Measurements from ENCODE around the gene PCNX2. TPM values are rescaled to one million over a fixed set of nuclear protein-coding genes. Genes with fewer than 3 reads are reported as not detected.
"Not testable (repeated sequence)": the region's sequence is repeated elsewhere in the genome, so short reads cannot be mapped to it uniquely, and the experiment has no call there.

The PCNX2 gene
- total RNA-seq, 2 donors from 2014 or later = 5.7 to 9.8 TPM

DNA sequence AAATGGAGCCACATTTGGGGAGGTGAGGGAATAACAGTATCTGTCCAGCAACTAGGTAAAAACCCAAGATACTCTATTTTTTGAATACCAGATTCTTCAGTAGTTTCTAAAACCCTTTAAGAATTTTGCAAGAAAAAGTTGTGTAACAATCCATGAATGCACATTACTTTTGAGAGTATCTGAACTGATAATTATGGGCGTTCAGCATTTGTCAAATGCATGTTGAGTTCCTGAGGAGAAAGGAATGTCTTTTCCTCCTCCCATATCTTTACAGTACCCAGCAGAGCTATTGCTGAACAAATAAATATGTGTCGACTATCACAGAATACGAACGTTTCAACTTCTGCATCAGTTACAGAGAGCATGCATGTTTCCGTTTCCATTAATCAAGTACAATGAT lies 104.5 kb downstream of the PCNX2 start:
- DNase-seq (no peak), ATAC-seq (no peak)

GRCh38 chr1:233189526-233189925 lies 106.0 kb downstream of the PCNX2 start:
- ATAC-seq (no peak), DNase-seq (no peak)
- intact Hi-C loops (cut with DNase I, micrococcal nuclease) = no loop called here

More for the DNA sequence above, 104.5 kb downstream of the PCNX2 start:
- intact Hi-C loops (cut with DNase I, micrococcal nuclease) = no loop called here

GRCh38 chr1:233188061-233188460 lies 107.5 kb downstream of the PCNX2 start:
- ATAC-seq (no peak), DNase-seq (no peak)
- intact Hi-C loops (cut with DNase I, micrococcal nuclease) = no loop called here

DNA sequence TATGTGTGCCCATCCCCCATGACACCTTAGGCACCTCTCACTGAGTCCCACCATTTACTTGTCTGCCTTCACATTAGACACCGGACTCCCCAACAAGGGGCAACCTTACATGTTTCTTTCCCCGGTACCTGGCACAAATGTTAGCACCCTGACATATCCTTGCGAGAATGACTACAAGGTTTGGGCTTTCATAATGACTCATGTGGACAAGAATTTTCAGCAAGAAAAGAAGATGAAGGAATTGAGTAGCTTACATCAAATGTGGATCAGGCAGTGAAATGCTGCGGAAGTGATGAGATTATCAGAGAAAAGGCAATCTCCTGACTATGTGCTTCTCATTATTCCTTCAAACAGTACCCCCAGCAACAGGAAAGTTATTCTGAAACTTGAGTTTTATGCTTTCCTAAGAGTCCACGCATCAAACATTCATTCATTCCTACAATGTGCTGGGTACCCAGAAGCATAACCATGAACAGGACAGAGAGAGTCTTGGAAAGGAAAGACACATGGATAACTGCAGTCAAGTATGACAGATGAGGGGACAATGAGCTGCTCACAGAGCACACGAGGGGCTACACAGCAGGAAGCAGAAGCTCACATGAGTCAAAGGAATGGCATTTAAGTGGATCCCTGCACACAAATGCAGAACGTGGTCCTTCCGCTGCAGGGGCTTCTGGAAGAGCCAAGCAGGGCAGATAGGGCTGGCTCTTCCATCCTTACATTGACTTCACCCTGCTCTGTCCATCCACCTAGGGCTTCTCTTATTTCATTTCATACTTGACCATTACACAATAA lies 112.1 kb downstream of the PCNX2 start:
- intact Hi-C loops (cut with DNase I, micrococcal nuclease) = no loop called here
- DNase-seq (no peak), ATAC-seq (no peak)

- DNase-seq = no peak
- intact Hi-C loops (cut with DNase I, micrococcal nuclease) = no loop called here
- no peak for ATAC-seq
Measured at GRCh38 chr1:233182587-233182986, 112.9 kb downstream of the PCNX2 start.

DNA sequence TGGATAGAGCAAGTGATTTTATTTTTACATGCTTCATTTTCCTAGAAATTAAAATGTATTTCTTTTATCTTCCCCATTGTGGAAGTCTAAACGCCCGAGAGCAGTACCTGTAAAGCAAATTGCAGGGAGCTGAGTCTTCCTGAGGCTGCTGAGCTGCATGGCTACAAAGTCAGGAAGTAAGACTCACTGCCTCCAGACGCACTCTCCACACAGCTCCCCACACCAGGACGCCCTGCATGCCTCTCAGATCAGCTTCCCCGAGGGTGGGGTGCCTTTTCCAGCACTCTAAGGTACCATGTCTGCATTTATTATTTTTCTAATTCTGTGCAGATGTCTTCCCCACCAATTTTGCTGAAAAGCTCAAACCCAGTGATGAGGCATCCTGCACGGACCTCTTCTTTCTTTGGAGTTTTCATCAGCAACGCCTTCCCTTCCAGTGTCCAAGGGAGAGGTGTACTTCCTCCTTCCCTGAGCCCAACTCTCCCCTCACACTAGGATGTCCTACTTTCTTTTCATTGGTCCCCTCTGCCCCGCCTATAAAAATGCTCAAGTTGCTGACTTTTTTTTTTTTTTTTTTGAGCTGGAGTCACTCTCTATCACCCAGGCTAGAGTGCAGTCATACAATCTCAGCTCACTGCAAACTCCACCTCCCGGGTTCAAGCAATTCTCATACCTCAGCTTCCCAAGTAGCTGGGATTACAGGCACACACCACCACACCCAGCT lies 114.7 kb downstream of the PCNX2 start:
- intact Hi-C loops (cut with DNase I, micrococcal nuclease) = no loop called here
- ATAC-seq = no peak
- no peak for DNase-seq

DNA sequence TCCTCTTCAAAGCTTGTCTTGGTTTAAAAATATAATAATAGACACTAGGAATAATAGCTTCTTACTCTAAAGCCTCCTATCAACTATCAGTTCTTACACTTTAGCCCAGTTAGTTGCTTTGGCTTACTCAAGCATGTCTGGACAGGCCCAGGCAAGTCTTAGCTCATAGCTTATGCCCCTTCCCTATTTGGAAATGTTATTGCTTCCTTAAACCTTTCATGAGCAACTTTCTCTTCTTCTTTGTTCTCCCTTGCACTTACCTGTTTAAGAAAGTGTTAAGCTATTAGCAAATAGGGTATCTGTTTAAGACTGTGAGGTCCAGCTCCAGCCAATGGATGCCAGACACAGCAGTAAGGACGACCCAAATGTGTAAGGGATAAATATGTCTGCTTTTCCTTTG lies 115.9 kb downstream of the PCNX2 start:
- DNase-seq; ATAC-seq; intact Hi-C loops (cut with DNase I, micrococcal nuclease): not testable (repeated sequence)

DNA sequence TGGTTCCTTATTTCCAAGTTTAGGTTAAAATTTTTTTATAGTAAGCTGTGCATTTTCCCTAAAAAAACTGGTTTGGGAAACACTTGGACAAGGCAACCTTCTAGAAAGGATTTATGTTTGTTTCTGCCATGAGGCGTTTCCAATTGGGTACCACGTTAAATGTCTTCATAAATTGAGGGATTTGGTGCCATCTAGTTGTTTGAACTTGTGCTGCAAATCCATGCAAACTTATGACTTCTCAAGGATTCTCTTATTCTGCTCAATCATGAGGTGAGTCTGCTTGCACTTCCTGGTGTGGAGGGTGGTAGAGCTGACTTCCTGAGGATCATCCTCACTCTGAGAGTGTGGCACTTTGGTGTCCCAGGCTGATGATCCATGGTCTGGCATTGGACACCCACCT lies 123.3 kb downstream of the PCNX2 start:
- intact Hi-C loops (cut with DNase I, micrococcal nuclease) = no loop called here
- peak; percentile 74 for ATAC-seq
- DNase-seq = no peak

DNA sequence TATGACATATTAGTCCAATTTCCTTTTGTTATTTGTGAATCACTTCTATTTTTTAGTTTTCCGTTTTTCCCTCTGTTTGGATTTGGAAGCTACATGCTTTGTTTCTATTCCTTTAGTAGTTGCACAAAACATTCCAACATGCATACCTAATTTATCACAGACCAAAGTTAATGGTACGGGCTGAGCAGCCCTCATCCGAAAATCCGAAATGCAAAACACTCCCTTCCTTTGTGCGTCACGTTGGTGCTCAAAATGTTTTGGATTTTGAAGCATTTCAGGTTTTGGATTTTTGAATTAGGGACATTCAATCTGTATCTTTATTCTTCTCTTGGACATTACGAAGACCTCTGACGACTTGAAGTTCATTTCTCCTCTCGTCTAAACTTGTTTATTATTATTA lies 124.8 kb downstream of the PCNX2 start:
- ATAC-seq = no peak
- no peak for DNase-seq
- intact Hi-C loops (cut with DNase I, micrococcal nuclease) = no loop called here

DNA sequence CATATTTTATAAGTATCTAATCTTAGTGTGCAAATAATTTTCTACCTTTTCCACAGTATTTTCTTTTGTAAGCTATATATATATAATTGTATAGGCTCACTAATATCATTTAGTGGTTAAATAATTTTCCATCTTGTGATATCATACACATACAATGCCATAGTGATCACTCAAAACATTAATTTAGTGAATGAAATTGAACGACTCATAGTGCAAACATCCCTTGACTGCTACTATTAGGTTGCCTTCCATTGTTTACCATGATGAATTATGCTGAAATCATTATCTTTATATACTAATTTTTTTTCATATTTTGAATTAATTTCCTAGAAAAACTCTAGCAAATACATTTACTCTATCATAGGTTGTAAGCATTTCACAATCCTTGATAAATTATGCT lies 127.1 kb downstream of the PCNX2 start:
- ATAC-seq = no peak
- intact Hi-C loops (cut with DNase I, micrococcal nuclease) = no loop called here

GRCh38 chr1:233166896-233167295 lies 128.6 kb downstream of the PCNX2 start:
- intact Hi-C loops (cut with DNase I, micrococcal nuclease) = no loop called here
- DNase-seq = no peak
- ATAC-seq = no peak

More for the DNA sequence above, 127.1 kb downstream of the PCNX2 start:
- no peak for DNase-seq

DNA sequence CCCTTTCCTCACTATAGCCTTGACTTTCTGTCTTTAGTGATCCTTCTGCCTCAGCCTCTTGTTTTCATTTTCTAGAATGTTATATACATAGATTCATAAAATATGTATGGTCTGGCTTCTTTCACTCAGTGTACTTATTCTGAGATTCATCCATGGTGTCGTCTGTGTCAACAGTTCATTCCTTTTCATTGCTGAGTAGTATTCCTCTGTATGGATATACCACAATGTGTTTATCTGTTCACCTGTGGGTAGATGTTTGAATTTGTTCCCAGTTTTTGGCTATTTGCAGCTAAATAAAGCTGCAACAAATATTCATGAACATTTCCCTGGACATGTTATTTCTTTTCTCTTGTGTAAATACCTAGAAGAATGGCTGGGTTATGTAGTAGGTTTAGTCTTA lies 131.8 kb downstream of the PCNX2 start:
- DNase-seq (no peak), ATAC-seq (no peak)
- intact Hi-C loops (cut with DNase I, micrococcal nuclease) = no loop called here

DNA sequence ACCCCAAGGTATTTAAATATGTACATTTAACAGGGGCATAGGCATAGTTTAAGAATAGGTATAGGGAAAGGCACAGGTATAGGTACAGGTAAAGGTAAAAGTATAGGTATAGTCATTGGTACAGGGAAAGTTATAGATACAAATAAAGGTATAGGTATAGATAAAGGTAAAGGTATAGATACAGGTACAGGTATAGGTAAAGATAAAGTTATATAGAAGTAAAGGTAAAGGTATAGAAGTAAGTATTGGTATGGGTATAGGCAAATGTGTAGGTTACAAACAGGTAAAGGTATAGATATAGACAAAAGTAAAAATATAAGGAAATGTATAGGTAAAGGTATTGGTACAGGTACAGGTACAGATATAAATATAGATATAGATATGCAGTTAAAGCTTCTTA lies 137.2 kb downstream of the PCNX2 start:
- intact Hi-C loops (cut with DNase I, micrococcal nuclease) = no loop called here
- no peak for DNase-seq
- ATAC-seq = no peak

DNA sequence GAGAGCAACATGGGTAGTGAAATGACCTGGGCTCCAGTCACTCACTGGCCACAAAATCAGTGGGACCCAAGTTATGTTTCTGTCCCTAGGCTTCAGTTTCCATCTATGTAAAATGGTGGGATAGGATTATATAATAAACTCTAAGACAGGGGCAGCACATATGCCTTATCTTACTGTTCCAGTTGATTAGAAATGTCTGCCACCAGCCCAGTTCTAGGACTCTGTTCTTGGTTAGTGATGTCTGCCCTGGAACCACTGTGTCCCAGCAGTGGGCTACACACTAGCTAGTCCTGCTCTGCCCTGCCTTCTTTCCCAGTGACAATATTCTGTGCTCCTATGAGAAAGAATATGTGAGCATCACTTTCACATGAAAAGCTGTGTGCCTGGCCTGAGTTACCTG lies 138.3 kb downstream of the PCNX2 start:
- no peak for DNase-seq
- intact Hi-C loops (cut with DNase I, micrococcal nuclease) = no loop called here
- ATAC-seq = no peak

- ATAC-seq (no peak), DNase-seq (no peak)
- intact Hi-C loops (cut with DNase I, micrococcal nuclease) = no loop called here
Measured at GRCh38 chr1:233151861-233152260, 143.7 kb downstream of the PCNX2 start.

DNA sequence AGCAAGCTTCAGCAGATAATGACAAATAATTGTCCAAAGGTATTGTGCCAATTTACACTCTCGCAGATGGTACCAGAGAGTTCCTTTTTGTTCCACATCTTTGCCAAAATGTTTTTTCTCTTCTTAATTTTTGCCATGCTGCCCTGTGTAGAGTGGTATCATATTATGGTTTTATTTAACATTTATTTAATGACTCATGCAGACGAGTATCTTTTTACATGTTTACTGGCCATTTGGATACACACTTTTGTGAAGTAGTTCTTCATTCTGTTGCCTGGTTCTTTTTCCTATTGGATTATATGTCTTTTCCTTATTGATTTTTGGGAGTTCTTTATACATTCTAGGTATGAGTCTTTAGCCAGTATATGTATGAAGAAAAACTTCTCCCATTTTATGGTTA lies 151.1 kb downstream of the PCNX2 start:
- ATAC-seq = no peak
- intact Hi-C loops (cut with DNase I, micrococcal nuclease) = no loop called here
- DNase-seq = no peak

GRCh38 chr1:233143241-233143640 lies 152.3 kb downstream of the PCNX2 start:
- ATAC-seq (no peak), DNase-seq (no peak)
- intact Hi-C loops (cut with DNase I, micrococcal nuclease) = no loop called here

- ATAC-seq = no peak
- intact Hi-C loops (cut with DNase I, micrococcal nuclease) = no loop called here
- DNase-seq = no peak
Measured at GRCh38 chr1:233140974-233141373, 154.6 kb downstream of the PCNX2 start.

- ATAC-seq = no peak
- intact Hi-C loops (cut with DNase I, micrococcal nuclease) = no loop called here
- DNase-seq = no peak
Measured at GRCh38 chr1:233140499-233140898, 155.0 kb downstream of the PCNX2 start.

DNA sequence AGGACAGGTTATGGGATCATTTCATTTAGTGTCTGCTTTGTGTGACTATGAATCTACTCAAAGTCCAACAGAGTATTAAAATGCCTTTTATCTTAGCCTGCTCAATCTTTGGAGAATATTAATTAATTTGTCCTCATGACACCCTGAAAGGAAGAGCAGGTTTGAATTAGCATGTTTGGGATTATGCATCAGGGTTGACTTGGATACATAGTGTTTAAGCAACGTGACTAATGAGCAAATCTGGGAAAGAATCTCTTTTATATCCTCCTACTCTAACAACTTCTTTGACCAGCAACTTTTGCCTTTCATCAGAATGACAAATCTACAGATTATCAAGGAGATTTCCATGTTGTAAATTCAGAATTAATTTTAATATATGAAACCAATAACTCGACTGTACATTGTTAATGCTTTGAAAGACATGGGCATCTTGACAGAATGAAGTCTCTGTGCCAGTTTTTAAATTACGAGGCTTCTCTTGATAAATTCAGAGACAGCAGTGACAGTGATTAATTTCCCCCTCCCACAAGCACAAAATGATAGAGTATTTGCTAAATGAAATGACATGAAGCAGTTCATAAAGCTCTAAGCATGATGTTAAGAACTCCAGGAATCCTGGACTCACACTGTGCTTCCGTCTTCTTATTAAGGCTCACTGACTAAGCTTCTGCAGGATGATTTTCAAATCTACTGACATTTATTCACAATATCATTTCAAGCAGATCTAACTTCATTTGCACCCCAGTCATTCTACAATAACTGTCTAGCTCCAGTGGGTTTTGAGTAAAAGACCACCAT lies 156.5 kb downstream of the PCNX2 start:
- DNase-seq (no peak), ATAC-seq (no peak)
- intact Hi-C loops (cut with DNase I, micrococcal nuclease) = no loop called here
